A549 (cell line): Measurements from ENCODE around the gene METTL16. TPM values are rescaled to one million over a fixed set of nuclear protein-coding genes. Genes with fewer than 3 reads are reported as not detected.

Experiments
- ATAC-seq, 2 experiments: fragments of 200-7000 bp in 1 of 2; fragments of >200 bp in 1 of 2; cut with Nextera tagmentation in 1 of 2; cut with Tn5 transposase in 1 of 2; 3 replicates each; pipeline versions ENCODE4 v1.8.0 to v1.9.1; 2018 to 2020; ENCODE audit warnings: mild to moderate bottlenecking in 1 of 2, moderate library complexity in 1 of 2
- CTCF ChIA-PET: fragments of 300-600 bp; sonication (Branson Sonifier 250); formaldehyde crosslinking; extraction: SDS; loops from one replicate; lab custom pipeline; 2021; ENCODE audit warnings: antibody characterized with exemption, inconsistent platforms; lab: Yijun Ruan, JAX
- POLR2A ChIA-PET: fragments of 350-600 bp; formaldehyde crosslinking; extraction: SDS; loops from one replicate; lab custom pipeline; 2021; ENCODE audit warnings: antibody characterized with exemption, inconsistent platforms; lab: Yijun Ruan, JAX
- DNase-seq, 2 experiments: peaks; one replicate each; pipeline versions ENCODE4 v3.0.0 to v3.0.0-alpha.2; 2011 to 2016; ENCODE audit warnings: low read depth in 1 of 2, low spot score in 1 of 2
- FAIRE-seq: peaks from 2 replicates; lab custom pipeline; 2011; peaks lifted over from hg19 to GRCh38; lab: Jason Lieb, UNC
- H3K27ac ChIP-seq, 2 experiments: fragments of >200 bp; sonication (Bioruptor Twin); formaldehyde crosslinking; 3 replicates each; pipeline ENCODE4 v1.5.1; 2016 to 2017
- H3K4me1 ChIP-seq: fragments of >200 bp; sonication (Bioruptor Twin); formaldehyde crosslinking; 3 replicates; pipeline ENCODE4 v1.6.1; 2016
- H3K4me2 ChIP-seq: fragments of >200 bp; sonication (Bioruptor Twin); formaldehyde crosslinking; 3 replicates; pipeline ENCODE4 v1.6.1; 2016
- H3K4me3 ChIP-seq: fragments of >200 bp; sonication (Bioruptor Twin); formaldehyde crosslinking; 3 replicates; pipeline ENCODE4 v1.5.1; 2016
- H3K9me3 ChIP-seq: fragments of >200 bp; sonication (Bioruptor Twin); formaldehyde crosslinking; 3 replicates; pipeline ENCODE4 v1.6.1; 2016
- CEBPB ChIP-seq, 2 experiments: fragments of >200 bp in 1 of 2; sonication (Bioruptor Twin) in 1 of 2; formaldehyde crosslinking in 1 of 2; IDR thresholded peaks; 2 replicates each; pipeline ENCODE4 v1.6.1; 2012 to 2016
- E2F6 ChIP-seq: IDR thresholded peaks from 2 replicates; pipeline ENCODE4 v1.6.1; 2012; ENCODE audit warnings: low read depth, borderline replicate concordance
- EHF ChIP-seq: fragments of 250-450 bp; sonication (Bioruptor Pico); IDR thresholded peaks from 2 replicates; pipeline ENCODE4 v1.5.0; 2020; ENCODE audit warnings: mild to moderate bottlenecking
- EHMT2 ChIP-seq: fragments of 200-600 bp; sonication (generic); IDR thresholded peaks from 2 replicates; pipeline ENCODE4 v1.6.1; 2016; ENCODE audit warnings: antibody characterized with exemption, low read depth, mild to moderate bottlenecking, moderate library complexity
- ELK1 ChIP-seq: fragments of 150-350 bp; IDR thresholded peaks from 2 replicates; pipeline ENCODE4 v1.6.1; 2014; ENCODE audit warnings: low read depth, mild to moderate bottlenecking, low read length
- FOSB ChIP-seq: fragments of 250-450 bp; sonication (Bioruptor Pico); IDR thresholded peaks from 2 replicates; pipeline ENCODE4 v1.5.0; 2020; ENCODE audit warnings: mild to moderate bottlenecking, moderate library complexity
- FOSL2 ChIP-seq, 2 experiments: fragments of 450-650 bp in 1 of 2; fragments of >200 bp in 1 of 2; sonication (Bioruptor Twin) in 1 of 2; formaldehyde crosslinking; IDR thresholded peaks; 2 replicates each; pipeline versions ENCODE4 v1.5.0 to v1.6.1; 2016 to 2020; ENCODE audit warnings: mild to moderate bottlenecking in 1 of 2, moderate library complexity in 1 of 2
- HDAC2 ChIP-seq: fragments of 200-600 bp; sonication (generic); IDR thresholded peaks from 2 replicates; pipeline ENCODE4 v1.6.1; 2016
- HES2 ChIP-seq: fragments of >200 bp; sonication (Bioruptor Twin); formaldehyde crosslinking; IDR thresholded peaks from 2 replicates; pipeline ENCODE4 v1.6.1; 2016
- HOXB13 ChIP-seq: fragments of 250-450 bp; sonication (Bioruptor Pico); IDR thresholded peaks from 2 replicates; pipeline ENCODE4 v1.5.0; 2020; ENCODE audit warnings: low read depth, mild to moderate bottlenecking, moderate library complexity
- JUNB ChIP-seq: fragments of >200 bp; sonication (Bioruptor Twin); formaldehyde crosslinking; IDR thresholded peaks from 2 replicates; pipeline ENCODE4 v1.6.1; 2016
- KDM5A ChIP-seq: fragments of 200-600 bp; sonication (generic); IDR thresholded peaks from 2 replicates; pipeline ENCODE4 v1.6.1; 2016; ENCODE audit warnings: antibody characterized with exemption, mild to moderate bottlenecking
- MAX ChIP-seq: IDR thresholded peaks from 2 replicates; pipeline ENCODE4 v1.6.1; 2012
- NPAS2 ChIP-seq: fragments of 250-450 bp; sonication (Bioruptor Pico); IDR thresholded peaks from 2 replicates; pipeline ENCODE4 v1.8.0; 2022; ENCODE audit warnings: mild to moderate bottlenecking, moderate library complexity, borderline replicate concordance
- PHF8 ChIP-seq: fragments of 200-600 bp; sonication (generic); IDR thresholded peaks from 2 replicates; pipeline ENCODE4 v1.6.1; 2016; ENCODE audit warnings: low read depth, mild to moderate bottlenecking, antibody characterized with exemption, moderate library complexity, borderline replicate concordance
- RARB ChIP-seq: fragments of 250-450 bp; sonication (Bioruptor Pico); IDR thresholded peaks from 2 replicates; pipeline ENCODE4 v1.8.0; 2021; ENCODE audit warnings: mild to moderate bottlenecking, moderate library complexity
- TFCP2L1 ChIP-seq: fragments of 250-450 bp; sonication (Bioruptor Pico); IDR thresholded peaks from 2 replicates; pipeline ENCODE4 v1.5.0; 2021; ENCODE audit warnings: mild to moderate bottlenecking
- USF2 ChIP-seq: fragments of 450-650 bp; IDR thresholded peaks from 2 replicates; pipeline ENCODE4 v1.6.1; 2014; ENCODE audit warnings: antibody characterized with exemption
- ZFP36 ChIP-seq: fragments of 450-650 bp; IDR thresholded peaks from 2 replicates; pipeline ENCODE4 v1.6.1; 2014; ENCODE audit warnings: borderline replicate concordance; ENCODE audit not compliant: partially characterized antibody
- WGBS: methylation state at CpG from one replicate; pipeline ENCODE4 v1.1.6; 2017; ENCODE audit errors: missing lambda C conversion rate; 5-methylcytosine and 5-hydroxymethylcytosine counted together
- polyA plus RNA-seq, 4 experiments: library from polyadenylated mRNA; depleted of rRNA in 3 of 4; stranded (reverse); fragments of >200 nt; fragmentation: RNase III in 1 of 4; extraction: RNeasy Plus Mini Kit Qiagen cat#74134 plus additional on column Dnase treatment in 1 of 4; gene quantifications; 2 replicates in 3 of 4; 3 replicates in 1 of 4; pipeline ENCODE4 v1.2.3, GENCODE V29; 2011 to 2017

Gene METTL16
- polyA plus RNA-seq, 2 of the 4 experiments (the other 2 are of a cell fraction), result 26.5 to 58.0 TPM

- no peak overlapping the region for H3K4me2 ChIP-seq
- DNase-seq (no peak), ATAC-seq (no peak)
- no peaks in the 10 kb centered on the region for H3K9me3 ChIP-seq
- CTCF ChIA-PET, result interaction anchor here (0.7 to 1.2 kb wide), 2 partner anchors 156 to 169 kb away, joined by 3 to 5 read pairs; no protein-coding TSS in a partner anchor
- POLR2A ChIA-PET, result no interaction called here
- TF ChIP-seq EHMT2, result no peak
- TF ChIP-seq E2F6, result no peak
- TF ChIP-seq CEBPB (IDR thresholded peaks at IDR 0.05), result no peak
- TF ChIP-seq HES2, result no peak
- TF ChIP-seq EHF, result no peak
- no peak for TF ChIP-seq JUNB
- no peak for TF ChIP-seq HDAC2
- no peak for TF ChIP-seq PHF8
- no peak for TF ChIP-seq TFCP2L1 (CRISPR knock-in tag)
- TF ChIP-seq RARB (CRISPR knock-in tag), result no peak
- no peak for TF ChIP-seq MAX
- TF ChIP-seq, all 56 proteins: peak for 0
- Histone ChIP-seq H3K27ac (no peak overlapping the region), H3K4me3 (no peak overlapping the region), H3K4me1 (peaks cover 12% of the 10 kb centered on the region)
- 74% methylated on average over 9 of the region's 9 CpGs for WGBS
- no peak for FAIRE-seq
Measured at GRCh38 chr17:2551928-2552327, 40.2 kb upstream of the METTL16 start.

- FAIRE-seq, result no peak
- ATAC-seq, result no peak
- TF ChIP-seq FOSL2 (IDR thresholded peaks at IDR 0.05) (no peak), FOSL2 (CRISPR knock-in tag; IDR thresholded peaks at IDR 0.05) (no peak), ZFP36 (no peak), HOXB13 (CRISPR knock-in tag) (no peak), NPAS2 (no peak), E2F6 (no peak), KDM5A (no peak), EHF (no peak), FOSB (CRISPR knock-in tag) (no peak), ELK1 (no peak), USF2 (no peak), MAX (no peak)
- TF ChIP-seq, all 56 proteins: peak for 0
- 69% methylated on average over 10 of the region's 10 CpGs for WGBS
- H3K27ac ChIP-seq, result no peak overlapping the region
- POLR2A ChIA-PET, result no interaction called here
- no peaks in the 10 kb centered on the region for H3K9me3 ChIP-seq
- H3K4me1 ChIP-seq, result peaks cover 14% of the 10 kb centered on the region
- no peak overlapping the region for H3K4me2 ChIP-seq
- CTCF ChIA-PET, result interaction anchor here (0.7 kb wide), 1 partner anchor 156 kb away, joined by 3 read pairs; no protein-coding TSS in a partner anchor
- H3K4me3 ChIP-seq, result no peak overlapping the region
- no peak for DNase-seq
Measured at GRCh38 chr17:2551493-2551892, 39.8 kb upstream of the METTL16 start.
